ENCODE measurements around the gene FHOD1. TPM values are rescaled to one million over a fixed set of nuclear protein-coding genes. Genes with fewer than 3 reads are reported as not detected.
A peak's percentile ranks its signal among the peaks of the same experiment; 100 is the strongest.

Gene FHOD1
- total and polyA plus RNA-seq, 2 of the 4 experiments (the other 2 are of a cell fraction) = 13.8 to 64.0 TPM

- dilution Hi-C loops (cut with HindIII; ENCODE audit: low sequenced_read_pairs, unreplicated experiment) = no loop called here
- H2BK5ac ChIP-seq (ENCODE audit: low read depth, low read length, poor library complexity, severe bottlenecking) = peak overlapping the region; percentile 88
- BruUV-seq (replicated peaks) = no TSS peak
These were observed 54.4 kb downstream of the FHOD1 start for GRCh38 chr16:67192781-67193361.

More at GRCh38 chr16:67192781-67193361, 54.4 kb downstream of the FHOD1 start:
- H3K36me3 ChIP-seq (ENCODE audit: control insufficient read depth, insufficient read depth, low read length) = peaks cover 45% of the 10 kb centered on the region
- H3K4me3 ChIP-seq (ENCODE audit: insufficient read depth, low read depth, low read length) = peak overlapping the region; percentile 95
- DNase-seq (no peak), ATAC-seq (ENCODE audit: low read depth) (no peak)
- peak overlapping the region; percentile 80; the same call in 1 of the 2 replicates for H3K23ac ChIP-seq (ENCODE audit: low read depth, low read length)
- peak overlapping the region; percentile 92 for H2AK5ac ChIP-seq (ENCODE audit: low read depth, low read length)
- peaks cover 25 to 54% of the 10 kb centered on the region in 2 experiments for H3K79me1 ChIP-seq (ENCODE audit: low read depth in 1 of 2, low read length in 2 of 2)
- H3K9me1 ChIP-seq (ENCODE audit: insufficient read depth, low read length) = peaks cover 23% of the 10 kb centered on the region
- H3K4me2 ChIP-seq (ENCODE audit: low read depth, low read length) = peak overlapping the region; percentile 75
- peak overlapping the region; percentile 93 for H3K4ac ChIP-seq (ENCODE audit: low read depth, low read length)
- no peak overlapping the region for H2BK20ac ChIP-seq (ENCODE audit: low read depth, low read length)
- H3K18ac ChIP-seq (ENCODE audit: low read depth, low read length) = no peak overlapping the region
- peaks cover 34% of the 10 kb centered on the region for H4K20me1 ChIP-seq (ENCODE audit: insufficient read depth, low read length)
- 0 out of 3 replicates have a peak overlapping the region, but pooled peaks have one; percentile 21 for H2BK15ac ChIP-seq (ENCODE audit: low read depth, low read length)
- peak overlapping the region; percentile 98 for H2AFZ ChIP-seq (replicated peaks; ENCODE audit: low read length, poor library complexity)
- peak overlapping the region; percentile 83 to 98; a peak in 3 of 4 replicates for H4K8ac ChIP-seq (ENCODE audit: low read depth in 2 of 2, low read length in 2 of 2)
- in situ Hi-C loops (cut with MboI; ENCODE audit: low sequenced_read_pairs) = no loop called here
- peak overlapping the region; percentile 98 for H3K9ac ChIP-seq (ENCODE audit: low read depth, low read length)
- H3K9me3 ChIP-seq (ENCODE audit: control insufficient read depth, insufficient read depth, low read length) = no peaks in the 10 kb centered on the region
- ChIA-PET POLR2A (ENCODE audit: unreplicated experiment) (no interaction called here), CTCF (no interaction called here)
- H4K91ac ChIP-seq (ENCODE audit: insufficient read depth, low read depth, low read length) = peak overlapping the region; percentile 93
- H3K14ac ChIP-seq (replicated peaks; ENCODE audit: low read depth, low read length) = peak overlapping the region; percentile 97
- H3K4me1 ChIP-seq (ENCODE audit: control insufficient read depth, insufficient read depth, low read length) = peaks cover 15% of the 10 kb centered on the region
- peak overlapping the region; percentile 95 for H3K27ac ChIP-seq (ENCODE audit: insufficient read depth, low read length)
- intact Hi-C loops (cut with micrococcal nuclease) = no loop called here
- H2BK120ac ChIP-seq (ENCODE audit: low read depth, low read length) = no peak overlapping the region
- H4K5ac ChIP-seq (ENCODE audit: low read depth, low read length) = peak overlapping the region; percentile 85
- peak overlapping the region; percentile 69 for H3K56ac ChIP-seq (ENCODE audit: extremely low read depth, insufficient read depth, low read length)
- peak overlapping the region; percentile 100 for H2AK9ac ChIP-seq (replicated peaks; ENCODE audit: low read depth, low read length, poor library complexity)
- H3K27me3 ChIP-seq (ENCODE audit: control insufficient read depth, insufficient read depth, low read length) = no peaks in the 10 kb centered on the region
- WGBS, 2 experiments (ENCODE audit: extremely low coverage in 2 of 2, insufficient read length in 1 of 2) = 80% methylated on average over 4 of the region's 17 CpGs; no CpG with 5 or more reads in 1 of the 2 experiments
- TF ChIP-seq CHD1 (IDR thresholded peaks at IDR 0.05; ENCODE audit: low read depth, low read length) = no peak
- TF ChIP-seq USF2 (IDR thresholded peaks at IDR 0.05; ENCODE audit: low read depth, low read length) = no peak
- TF ChIP-seq RCOR1 (IDR thresholded peaks at IDR 0.05; ENCODE audit: insufficient replicate concordance, low read length) = no peak
- TF ChIP-seq CTCF (conservative IDR thresholded peaks at IDR 0.05; ENCODE audit: low read depth, low read length) = no peak
- TF ChIP-seq RAD21 (IDR thresholded peaks at IDR 0.05; ENCODE audit: low read length) = no peak
- no peak for TF ChIP-seq SMC3 (IDR thresholded peaks at IDR 0.05; ENCODE audit: low read depth, low read length)
- no peak for TF ChIP-seq MAZ (IDR thresholded peaks at IDR 0.05; ENCODE audit: borderline replicate concordance, low read depth, low read length)
- TF ChIP-seq NFE2L2 (IDR thresholded peaks at IDR 0.05; ENCODE audit: low read depth, low read length) = no peak
- no peak for TF ChIP-seq POLR2A (IDR thresholded peaks at IDR 0.05; ENCODE audit: low read depth, low read length)
- no peak for TF ChIP-seq FOS (IDR thresholded peaks at IDR 0.05; ENCODE audit: low read depth, low read length)
- TF ChIP-seq CEBPB (IDR thresholded peaks at IDR 0.05; ENCODE audit: low read depth, low read length) = no peak
- TF ChIP-seq BHLHE40 (IDR thresholded peaks at IDR 0.05; ENCODE audit: low read depth, low read length) = no peak
- TF ChIP-seq MAFK (IDR thresholded peaks at IDR 0.05; ENCODE audit: low read depth, low read length) = no peak
- no peak for TF ChIP-seq RFX5 (IDR thresholded peaks at IDR 0.05; ENCODE audit: low read depth, low read length)
- TF ChIP-seq ELK1 (IDR thresholded peaks at IDR 0.05; ENCODE audit: borderline replicate concordance, low read depth, low read length) = no peak
